GM12874 (cell line): ENCODE results near the gene SMIM31.

ENCODE experiments used
- CTCF ChIP-seq: IDR thresholded peaks from 2 replicates; pipeline ENCODE4 v1.5.1; 2011; ENCODE audit warnings: low read depth, mild to moderate bottlenecking, control low read depth, low read length, moderate library complexity; ENCODE audit not compliant: insufficient read depth

Gene SMIM31

GRCh38 chr4:164753873-164754488 is at the start of gene SMIM31:
SMIM31 (plus strand) TSS chr4:164754131; CDS start chr4:164770444, 16,313 bp downstream.
- no peak for TF ChIP-seq CTCF

- TF ChIP-seq CTCF: no peak
These were observed 47.3 kb upstream of the SMIM31 start for GRCh38 chr4:164706675-164707074.

GRCh38 chr4:164716901-164717300 is 37.0 kb upstream of the SMIM31 start:
- TF ChIP-seq CTCF: peak; percentile 27; the same call in 1 of the 2 replicates

- no peak for TF ChIP-seq CTCF
These were observed 35.1 kb upstream of the SMIM31 start for GRCh38 chr4:164718827-164719226.

GRCh38 chr4:164725066-164725465 is 28.9 kb upstream of the SMIM31 start:
- no peak for TF ChIP-seq CTCF

- no peak for TF ChIP-seq CTCF
These were observed 23.1 kb upstream of the SMIM31 start for GRCh38 chr4:164730705-164731393.

GRCh38 chr4:164731827-164732474 is 22.0 kb upstream of the SMIM31 start:
- peak; percentile 75 for TF ChIP-seq CTCF
